ENCODE data around the gene GABPB2.
"Not testable (repeated sequence)": the region's sequence is repeated elsewhere in the genome, so short reads cannot be mapped to it uniquely, and the experiment has no call there.

Gene GABPB2

GRCh38 chr1:151085953-151086559 lies 15.5 kb downstream of the GABPB2 start:
- Histone ChIP-seq H2AFZ (ENCODE audit: low read depth, low read length) (no peak overlapping the region), H3K36me3 (replicated peaks; ENCODE audit: low read depth, low read length) (no peaks in the 10 kb centered on the region), H3K4me2 (ENCODE audit: low read length) (no peak overlapping the region), H3K4me1 (ENCODE audit: low read length) (no peaks in the 10 kb centered on the region), H3K27me3 (ENCODE audit: low read depth, low read length) (no peaks in the 10 kb centered on the region), H4K20me1 (ENCODE audit: insufficient read depth, low read length) (no peaks in the 10 kb centered on the region), H3K27ac (ENCODE audit: low read length) (no peak overlapping the region), H3K4me3 (ENCODE audit: low read length) (no peak overlapping the region), H3K79me2 (ENCODE audit: low read length) (no peaks in the 10 kb centered on the region), H3K9me3 (ENCODE audit: insufficient read depth, low read length) (no peaks in the 10 kb centered on the region), H3K9ac (ENCODE audit: low read length) (no peak overlapping the region)
- TF ChIP-seq CTCF (IDR thresholded peaks at IDR 0.05; ENCODE audit: low read depth, low read length) (no peak), EZH2phosphoT487 (IDR thresholded peaks at IDR 0.05; ENCODE audit: low read depth) (no peak)

DNA sequence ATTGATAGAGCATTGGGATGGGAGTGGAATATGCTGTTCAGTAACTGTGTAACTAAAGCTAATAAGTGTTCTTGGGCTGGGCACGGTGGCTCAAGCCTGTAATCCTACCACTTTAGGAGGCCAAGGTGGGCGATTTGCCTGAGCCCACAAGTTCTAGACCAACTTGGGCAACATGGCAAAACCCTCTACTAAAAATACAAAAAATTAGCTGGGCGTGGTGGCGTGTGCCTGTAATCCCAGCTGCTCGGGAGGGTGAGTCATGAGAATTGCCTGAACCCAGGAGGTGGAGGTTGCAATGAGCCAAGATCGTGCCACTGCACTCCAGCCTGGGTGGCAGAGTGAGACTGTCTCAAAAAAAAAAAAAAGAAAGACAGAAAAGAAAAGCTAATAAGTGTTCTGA lies 26.9 kb downstream of the GABPB2 start:
- not testable (repeated sequence) for H3K27me3 ChIP-seq (ENCODE audit: low read depth, low read length); H3K9ac ChIP-seq (ENCODE audit: low read length); H2AFZ ChIP-seq (ENCODE audit: low read depth, low read length); H4K20me1 ChIP-seq (ENCODE audit: insufficient read depth, low read length); H3K4me3 ChIP-seq (ENCODE audit: low read length); H3K36me3 ChIP-seq (replicated peaks; ENCODE audit: low read depth, low read length); H3K4me1 ChIP-seq (ENCODE audit: low read length); H3K9me3 ChIP-seq (ENCODE audit: insufficient read depth, low read length); H3K79me2 ChIP-seq (ENCODE audit: low read length); H3K4me2 ChIP-seq (ENCODE audit: low read length); H3K27ac ChIP-seq (ENCODE audit: low read length)

DNA sequence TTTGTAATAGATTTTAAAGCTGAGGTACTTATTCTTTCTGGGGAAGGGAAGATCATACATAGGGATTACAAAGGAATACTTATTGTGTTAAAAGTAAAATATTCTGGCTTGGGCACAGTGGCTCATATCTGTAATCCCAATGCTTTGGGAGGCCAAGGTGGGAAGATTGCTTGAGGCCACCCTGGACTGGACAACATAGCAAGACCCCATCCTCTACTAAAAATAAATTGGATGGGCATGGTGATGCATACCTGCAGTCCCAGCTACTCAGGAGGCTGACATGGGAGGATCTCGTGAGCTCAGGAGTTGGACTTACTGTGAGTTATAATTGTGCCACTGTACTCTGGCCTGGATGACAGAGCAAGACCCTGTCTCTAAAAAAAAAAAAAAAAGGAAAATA lies 27.6 kb downstream of the GABPB2 start:
- H3K36me3 ChIP-seq (replicated peaks; ENCODE audit: low read depth, low read length), result no peaks in the 10 kb centered on the region
- H3K27me3 ChIP-seq (ENCODE audit: low read depth, low read length), result no peaks in the 10 kb centered on the region
- H3K79me2 ChIP-seq (ENCODE audit: low read length), result no peaks in the 10 kb centered on the region
- no peaks in the 10 kb centered on the region for H3K4me1 ChIP-seq (ENCODE audit: low read length)
- H3K4me2 ChIP-seq (ENCODE audit: low read length), result no peak overlapping the region
- TF ChIP-seq EZH2phosphoT487 (IDR thresholded peaks at IDR 0.05; ENCODE audit: low read depth) (no peak), CTCF (IDR thresholded peaks at IDR 0.05; ENCODE audit: low read depth, low read length) (no peak)
- H4K20me1 ChIP-seq (ENCODE audit: insufficient read depth, low read length), result no peaks in the 10 kb centered on the region
- H3K9ac ChIP-seq (ENCODE audit: low read length), result no peak overlapping the region
- no peak overlapping the region for H3K27ac ChIP-seq (ENCODE audit: low read length)
- H3K9me3 ChIP-seq (ENCODE audit: insufficient read depth, low read length), result no peaks in the 10 kb centered on the region
- H2AFZ ChIP-seq (ENCODE audit: low read depth, low read length), result no peak overlapping the region
- no peak overlapping the region for H3K4me3 ChIP-seq (ENCODE audit: low read length)

DNA sequence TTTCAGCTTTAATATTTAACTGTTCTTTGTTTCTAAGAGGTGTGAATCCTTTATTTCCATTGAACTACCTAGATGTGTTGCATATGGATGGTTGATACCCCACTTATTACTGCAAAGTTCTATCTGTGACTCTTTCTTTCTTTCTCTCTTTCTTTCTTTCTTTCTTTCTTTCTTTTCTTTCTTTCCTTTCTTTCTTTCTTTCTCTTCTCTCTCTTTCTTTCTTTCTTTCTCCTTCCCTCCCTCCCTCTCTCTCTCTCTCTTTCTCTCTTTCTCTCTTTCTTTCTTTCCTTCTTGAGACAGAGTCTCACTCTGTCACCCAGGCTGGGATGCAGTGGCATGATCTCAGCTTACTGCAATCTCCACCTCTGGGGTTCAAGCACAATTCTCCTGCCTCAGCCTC lies 34.1 kb downstream of the GABPB2 start:
- TF ChIP-seq EZH2phosphoT487 (IDR thresholded peaks at IDR 0.05; ENCODE audit: low read depth) (no peak), CTCF (IDR thresholded peaks at IDR 0.05; ENCODE audit: low read depth, low read length) (no peak)
- no peaks in the 10 kb centered on the region for H4K20me1 ChIP-seq (ENCODE audit: insufficient read depth, low read length)
- no peaks in the 10 kb centered on the region for H3K36me3 ChIP-seq (replicated peaks; ENCODE audit: low read depth, low read length)
- no peaks in the 10 kb centered on the region for H3K79me2 ChIP-seq (ENCODE audit: low read length)
- H3K4me2 ChIP-seq (ENCODE audit: low read length), result no peak overlapping the region
- H3K27me3 ChIP-seq (ENCODE audit: low read depth, low read length), result no peaks in the 10 kb centered on the region
- H3K27ac ChIP-seq (ENCODE audit: low read length), result no peak overlapping the region
- no peak overlapping the region for H3K4me3 ChIP-seq (ENCODE audit: low read length)
- no peak overlapping the region for H2AFZ ChIP-seq (ENCODE audit: low read depth, low read length)
- no peaks in the 10 kb centered on the region for H3K4me1 ChIP-seq (ENCODE audit: low read length)
- no peaks in the 10 kb centered on the region for H3K9me3 ChIP-seq (ENCODE audit: insufficient read depth, low read length)
- H3K9ac ChIP-seq (ENCODE audit: low read length), result no peak overlapping the region

DNA sequence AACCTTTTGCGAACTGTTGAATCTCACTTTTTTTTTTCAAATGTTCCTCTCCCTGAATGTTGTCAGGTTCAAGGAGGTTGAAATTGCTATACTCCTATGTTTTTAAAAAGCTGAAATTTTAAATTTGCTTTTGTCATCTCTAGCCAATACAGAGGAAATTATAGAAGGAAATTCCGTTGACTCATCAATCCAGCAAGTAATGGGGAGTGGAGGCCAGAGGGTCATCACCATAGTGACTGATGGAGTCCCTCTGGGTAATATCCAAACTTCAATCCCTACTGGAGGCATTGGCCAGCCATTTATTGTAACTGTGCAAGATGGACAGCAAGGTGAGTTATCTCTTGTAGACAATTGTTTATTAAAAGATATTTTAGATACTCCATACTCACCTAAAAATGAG lies 36.3 kb downstream of the GABPB2 start:
- Histone ChIP-seq H3K4me2 (ENCODE audit: low read length) (no peak overlapping the region), H3K27me3 (ENCODE audit: low read depth, low read length) (no peaks in the 10 kb centered on the region), H3K36me3 (replicated peaks; ENCODE audit: low read depth, low read length) (no peaks in the 10 kb centered on the region), H3K79me2 (ENCODE audit: low read length) (no peaks in the 10 kb centered on the region), H3K9me3 (ENCODE audit: insufficient read depth, low read length) (no peaks in the 10 kb centered on the region), H3K4me1 (ENCODE audit: low read length) (no peaks in the 10 kb centered on the region), H3K9ac (ENCODE audit: low read length) (no peak overlapping the region), H4K20me1 (ENCODE audit: insufficient read depth, low read length) (no peaks in the 10 kb centered on the region), H3K4me3 (ENCODE audit: low read length) (no peak overlapping the region), H2AFZ (ENCODE audit: low read depth, low read length) (no peak overlapping the region), H3K27ac (ENCODE audit: low read length) (no peak overlapping the region)
- TF ChIP-seq EZH2phosphoT487 (IDR thresholded peaks at IDR 0.05; ENCODE audit: low read depth) (no peak), CTCF (IDR thresholded peaks at IDR 0.05; ENCODE audit: low read depth, low read length) (no peak)
